ENCODE measurements around the gene FCER1G. TPM values are rescaled to one million over a fixed set of nuclear protein-coding genes. Genes with fewer than 3 reads are reported as not detected.
A peak's percentile ranks its signal among the peaks of the same experiment; 100 is the strongest.

Gene FCER1G
- total and polyA plus RNA-seq, 9 of the 15 experiments (the other 6 are each of a cell fraction or from before 2014, with no cell fraction given) = 0.15 to 0.69 (median 0.31) TPM; not detected in 2

- TF ChIP-seq E2F4 (CRISPR knock-in tag; IDR thresholded peaks at IDR 0.05; ENCODE audit: low read depth) (no peak), FOXJ2 (tag; IDR thresholded peaks at IDR 0.05) (peak; percentile 50; the same call in 1 of the 2 replicates), DPF2 (IDR thresholded peaks at IDR 0.05) (no peak; the same call in 1 of the 2 replicates), LCOR (CRISPR knock-in tag; IDR thresholded peaks at IDR 0.05) (peak; percentile 85), ZNF407 (IDR thresholded peaks at IDR 0.05; ENCODE audit: low read depth) (peak; percentile 73), ZNF41 (CRISPR knock-in tag; conservative IDR thresholded peaks at IDR 0.05) (peak; percentile 58; the same call in 1 of the 2 replicates), ZNF174 (CRISPR knock-in tag; IDR thresholded peaks at IDR 0.05) (peak; percentile 69; the same call in 1 of the 2 replicates), POLR2B (IDR thresholded peaks at IDR 0.05; ENCODE audit: low read depth, partially characterized antibody) (peak; percentile 62), PREB (CRISPR knock-in tag; IDR thresholded peaks at IDR 0.05) (peak; percentile 66), RAD21 (CRISPR knock-in tag; conservative IDR thresholded peaks at IDR 0.05 in 1 of 2, IDR thresholded peaks at IDR 0.05 in 1 of 2) (peak in 1 of 2 experiments; percentile 20; a peak in 1 of 4 replicates), ZNF197 (CRISPR knock-in tag; IDR thresholded peaks at IDR 0.05; ENCODE audit: low read depth) (peak; percentile 82), TOE1 (IDR thresholded peaks at IDR 0.05; ENCODE audit: borderline replicate concordance) (peak; percentile 51; the same call in 1 of the 2 replicates), TOE1 (CRISPR knock-in tag; IDR thresholded peaks at IDR 0.05; ENCODE audit: borderline replicate concordance, low read depth) (no peak), NFXL1 (CRISPR knock-in tag; IDR thresholded peaks at IDR 0.05) (no peak), EP400 (IDR thresholded peaks at IDR 0.05) (peak; percentile 81), ZNF134 (CRISPR knock-in tag; conservative IDR thresholded peaks at IDR 0.05) (peak; percentile 45; the same call in 1 of the 2 replicates), NRF1 (conservative IDR thresholded peaks at IDR 0.05 in 1 of 2, IDR thresholded peaks at IDR 0.05 in 1 of 2) (peak; percentile 61 to 67)
These were observed 13.0 kb upstream of the FCER1G start, which contains the start of gene NDUFS2 (continued) for GRCh38 chr1:161201836-161202712.
